H9 (cell line): ENCODE results near the gene CDC25A. TPM values are rescaled to one million over a fixed set of nuclear protein-coding genes. Genes with fewer than 3 reads are reported as not detected.

Experiments
- DNase-seq: peaks from one replicate; pipeline ENCODE4 v3.0.0-alpha.2; 2017
- H2AFZ ChIP-seq: one replicate; pipeline ENCODE4 v1.6.1; 2013; ENCODE audit warnings: mild to moderate bottlenecking, low read length, control low read depth, moderate library complexity
- H2AK5ac ChIP-seq: 2 replicates; pipeline ENCODE4 v1.6.1; 2013; ENCODE audit warnings: low read length, control low read depth, mixed read lengths; ENCODE audit not compliant: insufficient read length
- H2BK120ac ChIP-seq: one replicate; pipeline ENCODE4 v1.6.1; 2013; ENCODE audit warnings: low read depth, mild to moderate bottlenecking, low read length, control low read depth, inconsistent platforms; ENCODE audit not compliant: poor library complexity, severe bottlenecking
- H2BK12ac ChIP-seq: 2 replicates; pipeline ENCODE4 v1.6.1; 2013; ENCODE audit warnings: low read length, control low read depth, mixed read lengths, low read depth; ENCODE audit not compliant: insufficient read length
- H2BK15ac ChIP-seq: 2 replicates; pipeline ENCODE4 v1.6.1; 2013; ENCODE audit warnings: low read depth, low read length, control low read depth
- H2BK20ac ChIP-seq: one replicate; pipeline ENCODE4 v1.6.1; 2013; ENCODE audit warnings: low read depth, mild to moderate bottlenecking, low read length, control low read depth, inconsistent platforms; ENCODE audit not compliant: poor library complexity, severe bottlenecking
- H2BK5ac ChIP-seq: 2 replicates; pipeline ENCODE4 v1.6.1; 2013; ENCODE audit warnings: low read length, control low read depth, mixed read lengths; ENCODE audit not compliant: insufficient read length
- H3K14ac ChIP-seq: 2 replicates; pipeline ENCODE4 v1.6.1; 2013; ENCODE audit warnings: low read length, control low read depth; ENCODE audit not compliant: insufficient read depth
- H3K18ac ChIP-seq: 2 replicates; pipeline ENCODE4 v1.6.1; 2013; ENCODE audit warnings: low read depth, mild to moderate bottlenecking, mixed read lengths, low read length, control low read depth; ENCODE audit not compliant: insufficient read length
- H3K23ac ChIP-seq: 2 replicates; pipeline ENCODE4 v1.6.1; 2013; ENCODE audit warnings: low read length, control low read depth, mixed read lengths, low read depth; ENCODE audit not compliant: insufficient read length
- H3K23me2 ChIP-seq: 2 replicates; pipeline ENCODE4 v1.6.1; 2013; ENCODE audit warnings: low read depth, mild to moderate bottlenecking, mixed read lengths, low read length, control low read depth; ENCODE audit not compliant: insufficient read length, poor library complexity, severe bottlenecking
- H3K27ac ChIP-seq: 2 replicates; pipeline ENCODE4 v1.5.1; 2013; ENCODE audit warnings: low read length, control low read depth, mixed read lengths, low read depth; ENCODE audit not compliant: insufficient read length
- H3K27me3 ChIP-seq: 2 replicates; pipeline ENCODE4 v1.6.1; 2013; ENCODE audit warnings: low read length, control low read depth, inconsistent platforms; ENCODE audit not compliant: insufficient read depth
- H3K4ac ChIP-seq: 2 replicates; pipeline ENCODE4 v1.6.1; 2013; ENCODE audit warnings: low read depth, mild to moderate bottlenecking, control low read depth, inconsistent platforms, low read length, moderate library complexity
- H3K4me1 ChIP-seq: 2 replicates; pipeline ENCODE4 v1.6.1; 2013; ENCODE audit warnings: low read length, control low read depth, inconsistent platforms; ENCODE audit not compliant: insufficient read depth
- H3K4me2 ChIP-seq: 2 replicates; pipeline ENCODE4 v1.6.1; 2013; ENCODE audit warnings: low read length, control low read depth, mixed read lengths; ENCODE audit not compliant: insufficient read length, insufficient read depth
- H3K56ac ChIP-seq: 2 replicates; pipeline ENCODE4 v1.6.1; 2013; ENCODE audit warnings: low read depth, mild to moderate bottlenecking, mixed read lengths, low read length, control low read depth; ENCODE audit not compliant: insufficient read length
- H3K79me1 ChIP-seq: 2 replicates; pipeline ENCODE4 v1.6.1; 2013; ENCODE audit warnings: low read depth, mild to moderate bottlenecking, moderate library complexity, low read length, control low read depth, inconsistent platforms; ENCODE audit not compliant: insufficient read depth, poor library complexity, severe bottlenecking
- H3K79me2 ChIP-seq: 2 replicates; pipeline ENCODE4 v1.6.1; 2013; ENCODE audit warnings: low read length, control low read depth, inconsistent platforms; ENCODE audit not compliant: insufficient read depth
- H3K9ac ChIP-seq: 2 replicates; pipeline ENCODE4 v1.6.1; 2013; ENCODE audit warnings: low read length, control low read depth, mixed read lengths; ENCODE audit not compliant: insufficient read length; ENCODE audit errors: extremely low read depth
- H3K9me3 ChIP-seq: one replicate; pipeline ENCODE4 v1.6.1; 2013; ENCODE audit warnings: low read depth, low read length, inconsistent platforms; ENCODE audit not compliant: control insufficient read depth
- H3T11ph ChIP-seq: one replicate; pipeline ENCODE4 v1.6.1; 2013; ENCODE audit warnings: mild to moderate bottlenecking, low read length, control low read depth, inconsistent platforms
- H4K20me1 ChIP-seq: one replicate; pipeline ENCODE4 v1.6.1; 2013; ENCODE audit not compliant: control insufficient read depth, insufficient read length, insufficient read depth
- H4K5ac ChIP-seq: 2 replicates; pipeline ENCODE4 v1.6.1; 2013; ENCODE audit warnings: low read depth, mild to moderate bottlenecking, mixed read lengths, low read length, control low read depth; ENCODE audit not compliant: insufficient read length
- H4K8ac ChIP-seq: replicated peaks from 2 replicates; pipeline ENCODE4 v1.6.1; 2013; ENCODE audit warnings: low read length, control low read depth, mixed read lengths, low read depth; ENCODE audit not compliant: insufficient read length
- H4K91ac ChIP-seq: 2 replicates; pipeline ENCODE4 v1.6.1; 2013; ENCODE audit warnings: low read depth, mild to moderate bottlenecking, moderate library complexity, mixed read lengths, low read length, control low read depth; ENCODE audit not compliant: insufficient read length
- H3K27ac Mint-ChIP-seq, 3 experiments: 2 replicates in 2 of 3; 3 replicates in 1 of 3; pipeline ENCODE4 v1.8.0; 2020 to 2021; ENCODE audit warnings: mixed read lengths in 3 of 3, mild to moderate bottlenecking in 1 of 3, moderate library complexity in 1 of 3
- H3K27me3 Mint-ChIP-seq: 2 replicates; pipeline ENCODE4 v1.8.0; 2021; ENCODE audit warnings: low read depth, mild to moderate bottlenecking, moderate library complexity, mixed read lengths
- H3K36me3 Mint-ChIP-seq, 3 experiments: 2 replicates in 2 of 3; 3 replicates in 1 of 3; pipeline ENCODE4 v1.8.0; 2020 to 2021; ENCODE audit warnings: low read depth in 3 of 3, mixed read lengths in 3 of 3; ENCODE audit not compliant: insufficient read depth in 1 of 3
- H3K4me1 Mint-ChIP-seq, 2 experiments: 2 replicates each; pipeline ENCODE4 v1.8.0; 2020; ENCODE audit warnings: mixed read lengths in 2 of 2
- H3K4me3 Mint-ChIP-seq, 2 experiments: 2 replicates in 1 of 2; 3 replicates in 1 of 2; pipeline ENCODE4 v1.8.0; 2020 to 2021; ENCODE audit warnings: mild to moderate bottlenecking in 2 of 2, mixed read lengths in 2 of 2, moderate library complexity in 1 of 2
- H3K9me3 Mint-ChIP-seq, 2 experiments: 2 replicates in 1 of 2; 3 replicates in 1 of 2; pipeline ENCODE4 v1.8.0; 2020; ENCODE audit warnings: mild to moderate bottlenecking in 2 of 2, mixed read lengths in 2 of 2, moderate library complexity in 1 of 2
- WGBS: extraction: QIAGEN DNeasy Blood & Tissue Kit; methylation state at CpG from one replicate; pipeline ENCODE4 v1.1.7; 2013; ENCODE audit warnings: missing lambda C conversion rate, low lambda C conversion rate, mixed read lengths; ENCODE audit not compliant: insufficient read length; ENCODE audit errors: extremely low coverage; 5-methylcytosine and 5-hydroxymethylcytosine counted together
- total RNA-seq: library from RNA; stranded (reverse); gene quantifications from 2 replicates; pipeline ENCODE4 v1.2.1, GENCODE V29; 2021
- TF ChIP-seq, protein P1 (sequence below): fragments of 200-600 bp; sonication (generic); conservative IDR thresholded peaks from 3 replicates; pipeline ENCODE4 v1.8.0; 2021; ENCODE audit warnings: antibody characterized with exemption, mild to moderate bottlenecking

Gene CDC25A
- total RNA-seq, 1 experiment from 2014 or later = 83.3 TPM

DNA sequence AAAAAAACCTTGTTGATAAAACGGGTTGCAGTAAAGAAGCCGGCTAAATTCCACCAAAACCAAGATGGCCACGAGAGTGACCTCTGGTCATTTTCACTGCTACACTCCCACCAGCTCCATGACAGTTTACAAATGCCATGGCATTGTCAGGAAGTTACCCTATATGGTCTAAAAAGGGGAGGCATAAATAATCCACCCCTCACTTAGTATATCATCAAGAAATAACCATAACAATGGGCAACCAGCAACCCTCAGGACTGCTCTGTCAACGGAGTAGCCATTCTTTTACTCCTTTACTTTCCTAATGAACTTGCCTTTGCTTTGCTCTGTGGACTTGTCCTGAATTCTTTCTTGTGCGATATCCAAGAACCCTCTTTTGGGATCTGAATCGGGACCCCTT, 14.4 kb upstream of the CDC25A start:
- WGBS = no CpG with 5 or more reads among the region's 6 CpGs
- H2BK5ac ChIP-seq = no peak overlapping the region
- no peak overlapping the region for H3K4me2 ChIP-seq
- H3K56ac ChIP-seq = no peak overlapping the region
- H3K23me2 ChIP-seq = no peaks in the 10 kb centered on the region
- H3K79me2 ChIP-seq = no peaks in the 10 kb centered on the region
- no peak overlapping the region for H3K18ac ChIP-seq
- Mint-ChIP-seq H3K4me1 (peaks cover 6% of the 10 kb centered on the region in 2 experiments), H3K27ac (peak overlapping the region in 1 of 3 experiments; percentile 69; a peak in 2 of 7 replicates), H3K4me3 (0 out of 5 replicates have a peak overlapping the region, but pooled peaks of 1 of the 2 experiments have one; percentile 56), H3K27me3 (peaks cover 4% of the 10 kb centered on the region), H3K9me3 (no peaks in the 10 kb centered on the region), H3K36me3 (no peaks in the 10 kb centered on the region; a peak in 1 of 7 replicates)
- H3K14ac ChIP-seq = no peak overlapping the region
- peak overlapping the region; percentile 84 for H3T11ph ChIP-seq
- no peak overlapping the region for H4K5ac ChIP-seq
- DNase-seq = no peak
- no peaks in the 10 kb centered on the region for H3K79me1 ChIP-seq
- TF ChIP-seq, protein P1, sequence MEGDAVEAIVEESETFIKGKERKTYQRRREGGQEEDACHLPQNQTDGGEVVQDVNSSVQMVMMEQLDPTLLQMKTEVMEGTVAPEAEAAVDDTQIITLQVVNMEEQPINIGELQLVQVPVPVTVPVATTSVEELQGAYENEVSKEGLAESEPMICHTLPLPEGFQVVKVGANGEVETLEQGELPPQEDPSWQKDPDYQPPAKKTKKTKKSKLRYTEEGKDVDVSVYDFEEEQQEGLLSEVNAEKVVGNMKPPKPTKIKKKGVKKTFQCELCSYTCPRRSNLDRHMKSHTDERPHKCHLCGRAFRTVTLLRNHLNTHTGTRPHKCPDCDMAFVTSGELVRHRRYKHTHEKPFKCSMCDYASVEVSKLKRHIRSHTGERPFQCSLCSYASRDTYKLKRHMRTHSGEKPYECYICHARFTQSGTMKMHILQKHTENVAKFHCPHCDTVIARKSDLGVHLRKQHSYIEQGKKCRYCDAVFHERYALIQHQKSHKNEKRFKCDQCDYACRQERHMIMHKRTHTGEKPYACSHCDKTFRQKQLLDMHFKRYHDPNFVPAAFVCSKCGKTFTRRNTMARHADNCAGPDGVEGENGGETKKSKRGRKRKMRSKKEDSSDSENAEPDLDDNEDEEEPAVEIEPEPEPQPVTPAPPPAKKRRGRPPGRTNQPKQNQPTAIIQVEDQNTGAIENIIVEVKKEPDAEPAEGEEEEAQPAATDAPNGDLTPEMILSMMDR = no peak
- no peak overlapping the region for H2BK12ac ChIP-seq
- no peak overlapping the region for H2AFZ ChIP-seq
- no peak overlapping the region for H2BK20ac ChIP-seq
- H3K9ac ChIP-seq = no peak overlapping the region
- no peak overlapping the region for H3K27ac ChIP-seq
- H4K20me1 ChIP-seq = no peaks in the 10 kb centered on the region
- no peak overlapping the region for H3K23ac ChIP-seq
- no peak overlapping the region for H4K91ac ChIP-seq
- no peak overlapping the region for H2AK5ac ChIP-seq
- no peak overlapping the region for H4K8ac ChIP-seq
- no peaks in the 10 kb centered on the region for H3K27me3 ChIP-seq
- peaks cover 3% of the 10 kb centered on the region; the same call in 1 of the 2 replicates for H3K4me1 ChIP-seq
- H3K4ac ChIP-seq = no peak overlapping the region
- no peaks in the 10 kb centered on the region for H3K9me3 ChIP-seq
- no peak overlapping the region for H2BK15ac ChIP-seq
- H2BK120ac ChIP-seq = no peak overlapping the region
